Mammary epithelial cell (primary cell): ENCODE measurements around the gene EPN3.

ENCODE experiments used
- CTCF ChIP-seq, 2 donors: IDR thresholded peaks in 1 of 2; conservative IDR thresholded peaks in 1 of 2; 2 replicates each; pipeline ENCODE4 v1.5.1; 2011 to 2012; ENCODE audit warnings: inconsistent platforms in 2 of 2, low read length in 2 of 2, mild to moderate bottlenecking in 2 of 2, control low read depth in 1 of 2, low read depth in 1 of 2; ENCODE audit not compliant: insufficient read depth in 1 of 2; ENCODE audit errors: extremely low read depth in 1 of 2
- EZH2 ChIP-seq: IDR thresholded peaks from 2 replicates; pipeline ENCODE4 v1.6.1; 2012; ENCODE audit warnings: low read length, inconsistent platforms, borderline replicate concordance

- TF ChIP-seq CTCF (conservative IDR thresholded peaks at IDR 0.05 in 1 of 2, IDR thresholded peaks at IDR 0.05 in 1 of 2; ENCODE audit: extremely low read depth in 1 of 2, insufficient read depth in 1 of 2, low read depth in 1 of 2, low read length in 2 of 2) (no peak), EZH2 (no peak)
Observed at GRCh38 chr17:50499721-50500120, 32.8 kb upstream of the EPN3 start.
